SK-N-SH (cell line): Measurements from ENCODE around the gene OSBPL9. TPM values are rescaled to one million over a fixed set of nuclear protein-coding genes. Genes with fewer than 3 reads are reported as not detected.

Experiments
- CTCF ChIA-PET: fragments of 300-600, 350-600 bp; formaldehyde crosslinking; extraction: SDS; loops from one replicate; lab custom pipeline; 2021; lab: Yijun Ruan, JAX
- POLR2A ChIA-PET: fragments of 350-600 bp; sonication (Branson Sonifier 250); formaldehyde crosslinking; extraction: SDS; loops from one replicate; lab custom pipeline; 2020; ENCODE audit warnings: antibody characterized with exemption, inconsistent platforms; lab: Yijun Ruan, JAX
- DNase-seq: peaks from one replicate; pipeline ENCODE4 v3.0.0; 2012
- H2AFZ ChIP-seq: fragments of 200-600 bp; sonication (generic); 2 replicates; pipeline ENCODE4 v1.8.1; 2016; ENCODE audit warnings: antibody characterized with exemption, mild to moderate bottlenecking, low read depth
- H3F3A ChIP-seq: fragments of 200-600 bp; sonication (generic); replicated peaks from 2 replicates; pipeline ENCODE3; 2016; ENCODE audit warnings: antibody characterized with exemption, mild to moderate bottlenecking; ENCODE audit not compliant: insufficient read depth
- H3K27ac ChIP-seq, 2 experiments: fragments of 200-500 bp in 1 of 2; fragments of 200-600 bp in 1 of 2; sonication (Bioruptor generic) in 1 of 2; sonication (generic), shearing (Covaris generic) in 1 of 2; 2 replicates each; pipeline versions ENCODE4 v1.5.1 to v1.6.1; 2014 to 2016; ENCODE audit warnings: low read depth in 2 of 2, inconsistent platforms in 1 of 2, low read length in 1 of 2, mild to moderate bottlenecking in 1 of 2, mixed read lengths in 1 of 2
- H3K27me3 ChIP-seq: fragments of 200-600 bp; sonication (generic), shearing (Covaris generic); 2 replicates; pipeline ENCODE4 v1.6.1; 2016; ENCODE audit warnings: mixed run types; ENCODE audit not compliant: insufficient read depth
- H3K36me3 ChIP-seq, 2 experiments: fragments of 200-500 bp in 1 of 2; fragments of 200-600 bp in 1 of 2; sonication (Bioruptor generic) in 1 of 2; sonication (generic) in 1 of 2; replicated peaks in 1 of 2; 2 replicates each; pipeline versions ENCODE3 to v1.5.1; 2014 to 2016; ENCODE audit warnings: low read length in 1 of 2, mild to moderate bottlenecking in 1 of 2; ENCODE audit not compliant: insufficient read depth in 2 of 2, control insufficient read depth in 1 of 2
- H3K4me1 ChIP-seq, 2 experiments: fragments of 200-500 bp in 1 of 2; fragments of 200-600 bp in 1 of 2; sonication (Bioruptor generic) in 1 of 2; sonication (generic), shearing (Covaris generic) in 1 of 2; 2 replicates each; pipeline versions ENCODE4 v1.5.1 to v1.6.1; 2014 to 2016; ENCODE audit warnings: low read depth in 1 of 2, low read length in 1 of 2, mixed run types in 1 of 2; ENCODE audit not compliant: insufficient read depth in 2 of 2, control insufficient read depth in 1 of 2
- H3K4me2 ChIP-seq: fragments of 200-600 bp; sonication (generic), shearing (Covaris generic); 2 replicates; pipeline ENCODE4 v1.6.1; 2017; ENCODE audit warnings: mixed run types
- H3K4me3 ChIP-seq, 2 experiments: fragments of 200-500 bp in 1 of 2; fragments of 200-600 bp in 1 of 2; sonication (Bioruptor generic) in 1 of 2; sonication (generic), shearing (Covaris generic) in 1 of 2; 2 replicates each; pipeline versions ENCODE4 v1.5.1 to v1.8.1; 2014 to 2016; ENCODE audit warnings: low read depth in 2 of 2, inconsistent platforms in 1 of 2, low read length in 1 of 2, mild to moderate bottlenecking in 1 of 2, mixed read lengths in 1 of 2, moderate library complexity in 1 of 2
- H3K79me2 ChIP-seq: fragments of 200-600 bp; sonication (generic); 2 replicates; pipeline ENCODE4 v1.8.1; 2017; ENCODE audit warnings: mild to moderate bottlenecking; ENCODE audit not compliant: insufficient read depth
- H3K9ac ChIP-seq: fragments of 200-600 bp; sonication (generic); 2 replicates; pipeline ENCODE4 v1.6.1; 2017; ENCODE audit warnings: mixed run types
- H3K9me2 ChIP-seq: fragments of 200-600 bp; sonication (generic); 2 replicates; pipeline ENCODE4 v1.6.1; 2017; ENCODE audit warnings: mixed run types
- H3K9me3 ChIP-seq: fragments of 200-600 bp; sonication (generic); 2 replicates; pipeline ENCODE4 v1.6.1; 2017; ENCODE audit warnings: mixed run types, mild to moderate bottlenecking, moderate library complexity
- H4K20me1 ChIP-seq: fragments of 200-600 bp; sonication (generic); 2 replicates; pipeline ENCODE4 v1.6.1; 2017; ENCODE audit warnings: mild to moderate bottlenecking, mixed run types; ENCODE audit not compliant: insufficient read depth
- ELF1 ChIP-seq: IDR thresholded peaks from 2 replicates; pipeline ENCODE4 v1.4.0; 2012
- FOSL2 ChIP-seq: IDR thresholded peaks from 2 replicates; pipeline ENCODE4 v1.4.0; 2012; ENCODE audit warnings: low read depth, mild to moderate bottlenecking, moderate library complexity, borderline replicate concordance
- GABPA ChIP-seq: IDR thresholded peaks from 2 replicates; pipeline ENCODE4 v1.4.0; 2012; ENCODE audit warnings: low read depth, mild to moderate bottlenecking
- NFIC ChIP-seq: IDR thresholded peaks from 2 replicates; pipeline ENCODE4 v1.4.0; 2012; ENCODE audit warnings: borderline replicate concordance
- NRF1 ChIP-seq: IDR thresholded peaks from 2 replicates; pipeline ENCODE4 v1.6.1; 2012; ENCODE audit warnings: low read depth, mild to moderate bottlenecking, low read length
- POLR2AphosphoS5 ChIP-seq: IDR thresholded peaks from 2 replicates; pipeline ENCODE4 v1.6.1; 2012; ENCODE audit warnings: low read depth, low read length
- RAD21 ChIP-seq: IDR thresholded peaks from 2 replicates; pipeline ENCODE4 v1.6.1; 2012; ENCODE audit warnings: mild to moderate bottlenecking, low read length
- RCOR1 ChIP-seq: fragments of 150-350 bp; IDR thresholded peaks from 2 replicates; pipeline ENCODE4 v1.6.1; 2017; ENCODE audit warnings: antibody characterized with exemption, low read length
- RFX5 ChIP-seq: IDR thresholded peaks from 2 replicates; pipeline ENCODE4 v1.6.1; 2012; ENCODE audit warnings: mild to moderate bottlenecking, improper control_type of control experiment, low read length
- RXRA ChIP-seq: IDR thresholded peaks from 2 replicates; pipeline ENCODE4 v1.4.0; 2012; ENCODE audit warnings: low read depth, mild to moderate bottlenecking, borderline replicate concordance
- SIN3A ChIP-seq: IDR thresholded peaks from 2 replicates; pipeline ENCODE4 v1.6.1; 2012; ENCODE audit warnings: low read depth, mild to moderate bottlenecking, low read length, moderate library complexity, borderline replicate concordance
- TAF1 ChIP-seq: IDR thresholded peaks from 2 replicates; pipeline ENCODE4 v1.6.1; 2012; ENCODE audit warnings: low read depth, mild to moderate bottlenecking, low read length, moderate library complexity, borderline replicate concordance
- TEAD4 ChIP-seq: IDR thresholded peaks from 2 replicates; pipeline ENCODE4 v1.4.0; 2012; ENCODE audit warnings: mild to moderate bottlenecking, borderline replicate concordance; ENCODE audit not compliant: insufficient read depth
- YY1 ChIP-seq: IDR thresholded peaks from 2 replicates; pipeline ENCODE4 v1.4.0; 2012; ENCODE audit warnings: low read depth, mild to moderate bottlenecking
- WGBS: methylation state at CpG from one replicate; pipeline ENCODE4 v1.1.6; 2017; ENCODE audit warnings: low lambda C conversion rate; 5-methylcytosine and 5-hydroxymethylcytosine counted together
- polyA plus RNA-seq, 3 experiments: library from polyadenylated mRNA; depleted of rRNA; stranded (reverse); fragments of >200 nt; gene quantifications; 2 replicates each; pipeline ENCODE4 v1.2.3, GENCODE V29; 2012
- TF ChIP-seq, protein P1 (sequence below): fragments of 150-350 bp; IDR thresholded peaks from 2 replicates; pipeline ENCODE4 v1.6.1; 2016; ENCODE audit warnings: mild to moderate bottlenecking, low read depth, low read length
- TF ChIP-seq, protein P2 (sequence below): fragments of 200-600 bp; sonication (generic); IDR thresholded peaks from 2 replicates; pipeline ENCODE4 v1.6.1; 2017; ENCODE audit warnings: antibody characterized with exemption, mild to moderate bottlenecking, moderate library complexity
- TF ChIP-seq, protein P3 (sequence below): fragments of 150-350 bp; IDR thresholded peaks from 2 replicates; pipeline ENCODE4 v1.6.1; 2017; ENCODE audit warnings: antibody characterized with exemption, low read length, low read depth, borderline replicate concordance
- TF ChIP-seq, protein P4 (sequence below): IDR thresholded peaks from 2 replicates; pipeline ENCODE4; 2012

Gene OSBPL9
- polyA plus RNA-seq, 1 of the 3 experiments (the other 2 are of a cell fraction), result 43.9 TPM

DNA sequence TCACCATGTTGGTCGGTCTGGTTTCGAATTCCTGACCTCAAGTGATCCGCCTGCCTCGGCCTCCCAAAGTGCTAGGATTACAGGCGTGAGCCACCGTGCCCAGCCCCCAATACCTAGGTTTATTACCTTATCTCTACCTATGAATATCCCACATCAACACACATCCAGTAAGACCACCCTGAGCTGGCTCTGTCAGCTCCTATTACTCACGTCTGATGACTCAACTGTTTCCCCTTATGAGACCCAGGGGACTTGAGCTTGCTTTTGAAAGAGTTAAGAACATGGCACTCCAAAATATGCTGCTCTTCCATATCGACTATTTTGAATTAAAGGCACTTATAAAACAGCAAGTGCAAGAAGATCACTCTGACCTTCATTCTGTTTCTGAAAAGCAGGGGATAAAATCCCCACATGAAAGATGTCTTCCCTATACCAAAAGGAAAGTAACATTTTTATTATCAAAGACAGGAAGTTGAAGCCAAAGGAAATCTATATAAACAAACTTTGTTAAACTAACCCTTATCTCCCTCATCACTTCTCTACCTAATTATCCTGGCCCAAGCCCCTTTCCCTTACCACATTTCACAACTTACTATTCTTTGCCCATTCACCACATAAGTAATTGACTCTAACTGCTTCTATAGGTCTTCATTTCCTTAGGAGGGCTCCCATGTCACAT lies 41.3 kb upstream of the OSBPL9 start:
- Histone ChIP-seq H2AFZ (no peak overlapping the region; the same call in 1 of the 2 replicates), H3K27ac (peak overlapping the region in 1 of 2 experiments; percentile 26; a peak in 1 of 4 replicates)
- WGBS, result 83% methylated on average over 8 of the region's 8 CpGs

DNA sequence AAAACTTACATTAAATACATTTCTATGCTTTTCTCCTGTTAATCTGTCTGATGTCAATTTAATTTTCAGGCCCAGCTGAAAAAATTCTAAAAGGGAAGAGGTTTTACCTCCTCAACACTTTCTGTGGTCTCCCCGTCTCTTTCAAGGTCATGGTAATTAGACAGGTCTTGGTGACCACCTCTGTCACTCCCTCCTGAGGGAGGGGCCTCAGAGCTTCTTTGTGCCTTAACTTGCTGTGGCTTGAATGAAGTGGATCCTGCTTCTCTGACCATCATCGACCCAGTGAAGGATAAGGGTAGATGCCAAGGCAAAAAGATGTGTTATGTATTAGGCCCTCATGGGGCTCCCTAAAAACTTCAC lies 40.8 kb upstream of the OSBPL9 start:
- H3F3A ChIP-seq, result no peaks in the 10 kb centered on the region
- H3K27ac ChIP-seq, result no peak overlapping the region
- no peaks in the 10 kb centered on the region for H3K9me3 ChIP-seq
- H4K20me1 ChIP-seq, result no peaks in the 10 kb centered on the region
- no peak for DNase-seq
- H3K79me2 ChIP-seq, result no peaks in the 10 kb centered on the region
- H3K9me2 ChIP-seq, result no peaks in the 10 kb centered on the region
- no peaks in the 10 kb centered on the region for H3K36me3 ChIP-seq
- H3K9ac ChIP-seq, result no peak overlapping the region
- H3K27me3 ChIP-seq, result no peaks in the 10 kb centered on the region
- no peak overlapping the region for H2AFZ ChIP-seq
- no peak overlapping the region for H3K4me2 ChIP-seq
- ChIA-PET POLR2A (no interaction called here), CTCF (interaction anchor here (1.2 kb wide), 1 partner anchor 41 kb away, joined by 4 read pairs; no protein-coding TSS in a partner anchor)
- peaks cover 0 to 7% of the 10 kb centered on the region in 2 experiments; a peak in 1 of 4 replicates for H3K4me1 ChIP-seq
- WGBS, result 85% methylated on average over 2 of the region's 2 CpGs
- H3K4me3 ChIP-seq, result no peak overlapping the region
- no peak for TF ChIP-seq SIN3A
- no peak for TF ChIP-seq RXRA
- no peak for TF ChIP-seq YY1
- no peak for TF ChIP-seq GABPA
- no peak for TF ChIP-seq ELF1
- no peak for TF ChIP-seq RAD21
- TF ChIP-seq TAF1, result no peak
- TF ChIP-seq, protein P1, sequence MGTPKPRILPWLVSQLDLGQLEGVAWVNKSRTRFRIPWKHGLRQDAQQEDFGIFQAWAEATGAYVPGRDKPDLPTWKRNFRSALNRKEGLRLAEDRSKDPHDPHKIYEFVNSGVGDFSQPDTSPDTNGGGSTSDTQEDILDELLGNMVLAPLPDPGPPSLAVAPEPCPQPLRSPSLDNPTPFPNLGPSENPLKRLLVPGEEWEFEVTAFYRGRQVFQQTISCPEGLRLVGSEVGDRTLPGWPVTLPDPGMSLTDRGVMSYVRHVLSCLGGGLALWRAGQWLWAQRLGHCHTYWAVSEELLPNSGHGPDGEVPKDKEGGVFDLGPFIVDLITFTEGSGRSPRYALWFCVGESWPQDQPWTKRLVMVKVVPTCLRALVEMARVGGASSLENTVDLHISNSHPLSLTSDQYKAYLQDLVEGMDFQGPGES, result no peak
- TF ChIP-seq FOSL2, result no peak
- no peak for TF ChIP-seq RFX5

More for the DNA sequence above, 41.3 kb upstream of the OSBPL9 start:
- H3K4me2 ChIP-seq, result no peak overlapping the region
- POLR2A ChIA-PET, result no interaction called here
- no peaks in the 10 kb centered on the region for H4K20me1 ChIP-seq
- no peaks in the 10 kb centered on the region for H3K9me2 ChIP-seq
- H3K9ac ChIP-seq, result no peak overlapping the region
- H3F3A ChIP-seq, result peaks cover 1% of the 10 kb centered on the region
- H3K36me3 ChIP-seq, result no peaks in the 10 kb centered on the region
- H3K4me1 ChIP-seq, result peaks cover 0 to 7% of the 10 kb centered on the region in 2 experiments; a peak in 1 of 4 replicates
- CTCF ChIA-PET, result interaction anchor here (1.2 kb wide), 1 partner anchor 41 kb away, joined by 4 read pairs; no protein-coding TSS in a partner anchor
- TF ChIP-seq TEAD4, result no peak
- TF ChIP-seq, protein P2, sequence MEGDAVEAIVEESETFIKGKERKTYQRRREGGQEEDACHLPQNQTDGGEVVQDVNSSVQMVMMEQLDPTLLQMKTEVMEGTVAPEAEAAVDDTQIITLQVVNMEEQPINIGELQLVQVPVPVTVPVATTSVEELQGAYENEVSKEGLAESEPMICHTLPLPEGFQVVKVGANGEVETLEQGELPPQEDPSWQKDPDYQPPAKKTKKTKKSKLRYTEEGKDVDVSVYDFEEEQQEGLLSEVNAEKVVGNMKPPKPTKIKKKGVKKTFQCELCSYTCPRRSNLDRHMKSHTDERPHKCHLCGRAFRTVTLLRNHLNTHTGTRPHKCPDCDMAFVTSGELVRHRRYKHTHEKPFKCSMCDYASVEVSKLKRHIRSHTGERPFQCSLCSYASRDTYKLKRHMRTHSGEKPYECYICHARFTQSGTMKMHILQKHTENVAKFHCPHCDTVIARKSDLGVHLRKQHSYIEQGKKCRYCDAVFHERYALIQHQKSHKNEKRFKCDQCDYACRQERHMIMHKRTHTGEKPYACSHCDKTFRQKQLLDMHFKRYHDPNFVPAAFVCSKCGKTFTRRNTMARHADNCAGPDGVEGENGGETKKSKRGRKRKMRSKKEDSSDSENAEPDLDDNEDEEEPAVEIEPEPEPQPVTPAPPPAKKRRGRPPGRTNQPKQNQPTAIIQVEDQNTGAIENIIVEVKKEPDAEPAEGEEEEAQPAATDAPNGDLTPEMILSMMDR, result no peak
- TF ChIP-seq POLR2AphosphoS5, result no peak
- TF ChIP-seq RXRA, result no peak
- TF ChIP-seq, protein P3, sequence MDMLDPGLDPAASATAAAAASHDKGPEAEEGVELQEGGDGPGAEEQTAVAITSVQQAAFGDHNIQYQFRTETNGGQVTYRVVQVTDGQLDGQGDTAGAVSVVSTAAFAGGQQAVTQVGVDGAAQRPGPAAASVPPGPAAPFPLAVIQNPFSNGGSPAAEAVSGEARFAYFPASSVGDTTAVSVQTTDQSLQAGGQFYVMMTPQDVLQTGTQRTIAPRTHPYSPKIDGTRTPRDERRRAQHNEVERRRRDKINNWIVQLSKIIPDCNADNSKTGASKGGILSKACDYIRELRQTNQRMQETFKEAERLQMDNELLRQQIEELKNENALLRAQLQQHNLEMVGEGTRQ, result no peak
- no peak for TF ChIP-seq RCOR1
- TF ChIP-seq NRF1, result no peak
- no peak for TF ChIP-seq NFIC
- TF ChIP-seq, protein P4, sequence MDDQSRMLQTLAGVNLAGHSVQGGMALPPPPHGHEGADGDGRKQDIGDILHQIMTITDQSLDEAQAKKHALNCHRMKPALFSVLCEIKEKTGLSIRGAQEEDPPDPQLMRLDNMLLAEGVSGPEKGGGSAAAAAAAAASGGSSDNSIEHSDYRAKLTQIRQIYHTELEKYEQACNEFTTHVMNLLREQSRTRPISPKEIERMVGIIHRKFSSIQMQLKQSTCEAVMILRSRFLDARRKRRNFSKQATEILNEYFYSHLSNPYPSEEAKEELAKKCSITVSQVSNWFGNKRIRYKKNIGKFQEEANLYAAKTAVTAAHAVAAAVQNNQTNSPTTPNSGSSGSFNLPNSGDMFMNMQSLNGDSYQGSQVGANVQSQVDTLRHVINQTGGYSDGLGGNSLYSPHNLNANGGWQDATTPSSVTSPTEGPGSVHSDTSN, result no peak
- TF ChIP-seq TAF1, result no peak
- no peak for DNase-seq
- no peaks in the 10 kb centered on the region for H3K79me2 ChIP-seq
- no peaks in the 10 kb centered on the region for H3K27me3 ChIP-seq
- H3K4me3 ChIP-seq, result no peak overlapping the region
- H3K9me3 ChIP-seq, result no peaks in the 10 kb centered on the region
